Gastroesophageal sphincter (tissue), 4 donors: ENCODE measurements around the gene MTHFD1L. TPM values are rescaled to one million over a fixed set of nuclear protein-coding genes. Genes with fewer than 3 reads are reported as not detected.
"Not testable (repeated sequence)": the region's sequence is repeated elsewhere in the genome, so short reads cannot be mapped to it uniquely, and the experiment has no call there.

Experiments used
- ATAC-seq: fragments of 150-250 bp; one replicate; pipeline ENCODE4 v1.9.1; 2016; ENCODE audit warnings: mild to moderate bottlenecking, moderate library complexity
- H3K27ac ChIP-seq, 4 donors: fragments of 200-600 bp; sonication (generic) in 3 of 4; 1 replicate in 3 of 4; 2 replicates in 1 of 4; pipeline ENCODE4 v1.5.1; 2016 to 2019
- H3K27me3 ChIP-seq: fragments of 200-600 bp; sonication (generic); one replicate; pipeline ENCODE4 v1.5.1; 2019
- H3K36me3 ChIP-seq, 2 donors: fragments of 200-600 bp; sonication (generic); one replicate each; pipeline ENCODE4 v1.5.1; 2019; ENCODE audit warnings: control low read depth in 1 of 2
- H3K4me1 ChIP-seq, 3 donors: fragments of 200-600 bp; sonication (generic); 1 replicate in 2 of 3; 2 replicates in 1 of 3; pipeline ENCODE4 v1.5.1; 2016 to 2019; ENCODE audit warnings: control low read depth in 2 of 3
- H3K4me3 ChIP-seq, 2 donors: fragments of 200-600 bp; sonication (generic); one replicate each; pipeline ENCODE4 v1.5.1; 2019; ENCODE audit warnings: mild to moderate bottlenecking in 1 of 2, moderate library complexity in 1 of 2
- H3K9me3 ChIP-seq, 3 donors: fragments of 200-600 bp; sonication (generic); one replicate each; pipeline ENCODE4 v1.5.1; 2017 to 2019; ENCODE audit warnings: control low read depth in 2 of 3
- EP300 ChIP-seq: sonication (generic); formaldehyde crosslinking; IDR thresholded peaks from one replicate; pipeline ENCODE4 v1.6.1; 2017; ENCODE audit warnings: antibody characterized with exemption, mild to moderate bottlenecking
- POLR2A ChIP-seq, 2 donors: fragments of 450-650 bp; IDR thresholded peaks; one replicate each; pipeline ENCODE4 v1.6.1; 2017; ENCODE audit warnings: antibody characterized with exemption in 2 of 2, mild to moderate bottlenecking in 2 of 2, moderate library complexity in 1 of 2
- POLR2AphosphoS5 ChIP-seq: sonication (generic); formaldehyde crosslinking; IDR thresholded peaks from one replicate; pipeline ENCODE4 v1.6.1; 2017; ENCODE audit warnings: antibody characterized with exemption
- WGBS, 2 donors: methylation state at CpG; one replicate each; pipeline ENCODE4 v1.1.5; 2018; ENCODE audit warnings: low coverage in 1 of 2; 5-methylcytosine and 5-hydroxymethylcytosine counted together
- total RNA-seq, 4 donors: library from RNA; depleted of rRNA; stranded (reverse); fragments of >200 nt; gene quantifications; one replicate each; pipeline ENCODE4 v1.1.0, GENCODE V29; 2016
- TF ChIP-seq, protein P1 (sequence below), 4 experiments: fragments of 200-600 bp in 2 of 4; fragments of 450-650 bp in 2 of 4; sonication (generic) in 1 of 4; IDR thresholded peaks; one replicate each; pipeline ENCODE4 v1.5.1; 2017 to 2019; ENCODE audit warnings: antibody characterized with exemption in 4 of 4, mild to moderate bottlenecking in 2 of 4, moderate library complexity in 2 of 4

Gene MTHFD1L
- total RNA-seq, 4 donors from 2014 or later = 1.2 to 10.8 (median 4.0) TPM

DNA sequence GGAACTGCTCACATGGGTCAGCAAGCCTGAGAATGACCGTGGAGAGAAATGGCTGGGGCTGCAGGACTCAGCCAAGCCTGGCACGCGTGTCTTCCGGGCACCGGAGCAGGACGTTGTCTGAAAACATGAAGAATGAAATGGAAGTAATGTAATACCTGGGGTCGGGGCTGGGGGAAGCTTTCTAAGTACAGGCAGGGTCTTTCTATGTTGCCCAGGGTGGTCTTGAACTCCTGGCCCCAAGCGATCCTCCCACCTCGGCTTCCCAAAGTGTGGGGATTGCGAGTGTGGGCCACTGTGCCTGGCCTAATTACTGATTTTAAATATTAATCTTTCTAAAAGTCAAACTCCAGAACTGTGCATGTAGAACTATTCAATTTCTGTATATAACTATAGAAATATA lies 218.8 kb downstream of the MTHFD1L start:
- 95 to 96% methylated on average over 6 to 7 of the region's 10 CpGs for WGBS, 2 donors
- no peak for ATAC-seq
- no peaks in the 10 kb centered on the region for H3K9me3 ChIP-seq
- no peak overlapping the region for H3K27ac ChIP-seq
- H3K4me1 ChIP-seq = no peaks in the 10 kb centered on the region
- TF ChIP-seq POLR2A (IDR thresholded peaks at IDR 0.05) (no peak), POLR2AphosphoS5 (no peak), EP300 (no peak)
- TF ChIP-seq, protein P1, sequence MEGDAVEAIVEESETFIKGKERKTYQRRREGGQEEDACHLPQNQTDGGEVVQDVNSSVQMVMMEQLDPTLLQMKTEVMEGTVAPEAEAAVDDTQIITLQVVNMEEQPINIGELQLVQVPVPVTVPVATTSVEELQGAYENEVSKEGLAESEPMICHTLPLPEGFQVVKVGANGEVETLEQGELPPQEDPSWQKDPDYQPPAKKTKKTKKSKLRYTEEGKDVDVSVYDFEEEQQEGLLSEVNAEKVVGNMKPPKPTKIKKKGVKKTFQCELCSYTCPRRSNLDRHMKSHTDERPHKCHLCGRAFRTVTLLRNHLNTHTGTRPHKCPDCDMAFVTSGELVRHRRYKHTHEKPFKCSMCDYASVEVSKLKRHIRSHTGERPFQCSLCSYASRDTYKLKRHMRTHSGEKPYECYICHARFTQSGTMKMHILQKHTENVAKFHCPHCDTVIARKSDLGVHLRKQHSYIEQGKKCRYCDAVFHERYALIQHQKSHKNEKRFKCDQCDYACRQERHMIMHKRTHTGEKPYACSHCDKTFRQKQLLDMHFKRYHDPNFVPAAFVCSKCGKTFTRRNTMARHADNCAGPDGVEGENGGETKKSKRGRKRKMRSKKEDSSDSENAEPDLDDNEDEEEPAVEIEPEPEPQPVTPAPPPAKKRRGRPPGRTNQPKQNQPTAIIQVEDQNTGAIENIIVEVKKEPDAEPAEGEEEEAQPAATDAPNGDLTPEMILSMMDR (IDR thresholded peaks at IDR 0.05) = no peak
- no peak overlapping the region for H3K4me3 ChIP-seq
- no peaks in the 10 kb centered on the region for H3K27me3 ChIP-seq
- H3K36me3 ChIP-seq = no peaks in the 10 kb centered on the region

DNA sequence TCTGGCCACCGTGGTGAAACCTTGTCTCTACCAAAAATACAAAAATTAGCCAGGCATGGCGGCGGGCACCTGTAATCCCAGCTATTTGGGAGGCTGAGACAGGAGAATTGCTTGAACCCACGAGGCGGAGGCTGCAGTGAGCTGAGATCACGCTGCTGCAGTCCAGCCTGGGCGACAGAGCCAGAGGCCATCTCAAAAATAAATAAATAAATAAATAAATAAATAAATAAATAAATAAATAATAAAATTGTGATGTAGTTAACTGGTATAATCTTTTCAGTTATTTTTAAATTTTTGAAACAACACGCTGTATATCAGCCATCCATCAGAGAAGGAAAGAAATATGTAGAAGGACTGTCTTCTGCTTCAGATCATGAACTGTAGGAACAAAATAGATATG lies 221.6 kb downstream of the MTHFD1L start:
- not testable (repeated sequence) for H3K36me3 ChIP-seq, ATAC-seq, H3K27me3 ChIP-seq, H3K27ac ChIP-seq, H3K4me3 ChIP-seq, H3K9me3 ChIP-seq, H3K4me1 ChIP-seq
- 86 to 94% methylated on average over 6 to 8 of the region's 8 CpGs for whole genome bisulfite sequencing, 2 donors

DNA sequence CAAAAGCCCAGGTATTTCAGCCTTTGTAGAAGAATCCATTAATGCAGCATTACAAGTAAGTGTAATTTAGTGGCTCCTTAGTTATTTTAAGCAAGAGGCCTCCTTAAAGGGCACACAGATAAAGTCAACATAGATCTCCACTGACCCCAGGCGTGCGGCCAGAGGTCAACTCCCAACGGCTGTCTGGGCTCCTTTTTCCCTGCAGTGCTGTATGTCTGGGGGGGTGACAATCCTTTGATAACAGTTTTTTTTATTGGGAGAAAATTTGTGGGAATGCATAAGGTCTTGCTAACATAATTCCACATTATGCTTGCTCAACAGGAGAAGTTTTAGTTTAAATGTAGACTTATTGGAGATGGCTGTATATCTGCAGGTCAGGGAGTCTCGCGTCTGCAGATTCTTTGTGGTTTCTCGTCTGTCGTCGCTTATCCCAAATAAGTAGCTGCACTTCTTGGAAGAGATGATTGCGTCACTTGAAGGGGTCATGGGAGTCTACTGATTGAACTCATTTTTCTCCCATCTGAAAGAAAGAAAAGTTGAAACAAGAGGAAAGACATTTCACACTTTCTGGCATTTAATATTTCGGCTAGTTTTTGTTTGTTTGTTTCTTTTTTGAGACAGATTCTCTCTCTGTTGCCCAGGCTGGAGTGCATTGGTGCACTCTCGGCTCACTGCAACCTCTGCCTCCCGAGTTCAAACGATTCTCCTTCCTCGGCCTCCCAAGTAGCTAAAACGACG lies 222.5 kb downstream of the MTHFD1L start:
- no peaks in the 10 kb centered on the region for H3K4me1 ChIP-seq
- H3K27ac ChIP-seq = no peak overlapping the region
- TF ChIP-seq POLR2A (IDR thresholded peaks at IDR 0.05) = no peak
- TF ChIP-seq, protein P1 (IDR thresholded peaks at IDR 0.05) = no peak
- TF ChIP-seq EP300 = no peak
- TF ChIP-seq POLR2AphosphoS5 = no peak
- H3K9me3 ChIP-seq = no peaks in the 10 kb centered on the region
- ATAC-seq = no peak
- WGBS, 2 donors = 71 to 81% methylated on average over 13 to 16 of the region's 16 CpGs
- no peaks in the 10 kb centered on the region for H3K36me3 ChIP-seq
- no peak overlapping the region for H3K4me3 ChIP-seq
- no peaks in the 10 kb centered on the region for H3K27me3 ChIP-seq

DNA sequence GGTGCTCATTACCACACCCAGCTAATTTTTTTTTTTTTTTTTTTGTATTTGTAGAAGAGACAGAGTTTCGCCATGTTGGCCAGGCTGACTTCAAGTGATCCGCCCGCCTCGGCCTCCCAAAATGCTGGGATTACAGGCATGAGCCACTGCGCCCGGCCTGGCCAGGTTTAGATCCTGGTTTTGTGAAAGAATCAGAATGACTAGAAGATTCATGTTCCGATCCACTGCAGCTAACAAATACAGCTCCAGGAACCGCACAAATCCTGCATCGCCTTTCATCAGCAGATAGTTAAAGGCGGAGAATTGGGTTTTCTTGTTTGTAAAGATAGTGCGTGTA lies 223.1 kb downstream of the MTHFD1L start:
- Histone ChIP-seq H3K36me3 (no peaks in the 10 kb centered on the region), H3K27ac (no peak overlapping the region), H3K27me3 (no peaks in the 10 kb centered on the region), H3K4me1 (no peaks in the 10 kb centered on the region), H3K9me3 (no peaks in the 10 kb centered on the region), H3K4me3 (no peak overlapping the region)
- TF ChIP-seq POLR2AphosphoS5 = no peak
- TF ChIP-seq, protein P1 (IDR thresholded peaks at IDR 0.05) = no peak
- no peak for TF ChIP-seq EP300
- no peak for TF ChIP-seq POLR2A (IDR thresholded peaks at IDR 0.05)
- ATAC-seq = no peak
- WGBS, 2 donors = 95 to 96% methylated on average over 2 to 7 of the region's 11 CpGs

DNA sequence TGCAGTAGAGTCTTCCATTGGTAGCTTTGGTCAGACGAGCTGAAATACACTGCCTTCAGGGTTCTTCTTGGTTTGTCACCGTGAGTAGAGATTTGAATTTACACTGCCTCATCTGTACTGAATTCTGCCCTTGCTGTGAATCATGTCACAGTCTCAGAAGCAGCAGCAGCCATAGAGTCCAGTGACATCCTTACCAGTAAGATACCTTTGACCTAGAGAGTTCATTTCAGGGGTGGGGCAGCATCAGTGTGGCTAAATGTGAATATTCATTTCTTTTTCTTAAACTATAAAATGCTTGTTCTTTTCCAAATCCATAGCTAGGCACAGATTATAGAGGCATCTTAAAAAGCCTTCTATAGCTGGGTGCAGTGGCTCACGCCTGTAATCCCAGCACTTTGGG lies 223.5 kb downstream of the MTHFD1L start:
- 89 to 91% methylated on average over 2 to 3 of the region's 3 CpGs for WGBS, 2 donors
- H3K27ac ChIP-seq = no peak overlapping the region

More for the DNA sequence above, 223.5 kb downstream of the MTHFD1L start:
- no peak overlapping the region for H3K4me3 ChIP-seq
- H3K9me3 ChIP-seq = no peaks in the 10 kb centered on the region
- H3K27me3 ChIP-seq = no peaks in the 10 kb centered on the region
- H3K4me1 ChIP-seq = no peaks in the 10 kb centered on the region
- TF ChIP-seq EP300 = no peak
- TF ChIP-seq, protein P1 (IDR thresholded peaks at IDR 0.05) = no peak
- TF ChIP-seq POLR2A (IDR thresholded peaks at IDR 0.05) = no peak
- TF ChIP-seq POLR2AphosphoS5 = no peak
- H3K36me3 ChIP-seq = no peaks in the 10 kb centered on the region
- ATAC-seq = no peak
